WTC11 (cell line): Measurements from ENCODE around the gene S1PR2. TPM values are rescaled to one million over a fixed set of nuclear protein-coding genes. Genes with fewer than 3 reads are reported as not detected.

Experiments
- ATAC-seq: fragments of 200-7000 bp; cut with Tn5 transposase; 2 replicates; pipeline ENCODE4 v1.10.0; 2021; ENCODE audit warnings: mild to moderate bottlenecking, moderate library complexity
- CTCF ChIA-PET: fragments of 300-600 bp; sonication (Branson Sonifier 250); formaldehyde crosslinking; loops from one replicate; lab custom pipeline; 2021; ENCODE audit warnings: antibody characterized with exemption; lab: Charles Lee
- POLR2A ChIA-PET: fragments of 350-600 bp; sonication (Branson Sonifier 250); formaldehyde crosslinking; loops from one replicate; lab custom pipeline; 2021; ENCODE audit warnings: antibody characterized with exemption; lab: Charles Lee
- DNase-seq: peaks from one replicate; pipeline ENCODE4 v3.0.0; 2021; ENCODE audit warnings: low spot score
- H3K27ac Mint-ChIP-seq: 2 replicates; pipeline ENCODE4 v1.8.0; 2021; ENCODE audit warnings: mixed read lengths
- H3K27me3 Mint-ChIP-seq: 2 replicates; pipeline ENCODE4 v1.8.0; 2021; ENCODE audit warnings: low read depth, mild to moderate bottlenecking, moderate library complexity, mixed read lengths
- H3K36me3 Mint-ChIP-seq: 2 replicates; pipeline ENCODE4 v1.8.0; 2021; ENCODE audit warnings: mixed read lengths
- H3K4me1 Mint-ChIP-seq: 2 replicates; pipeline ENCODE4 v1.8.0; 2022; ENCODE audit warnings: mixed read lengths
- H3K4me3 Mint-ChIP-seq: 2 replicates; pipeline ENCODE4 v1.8.0; 2021; ENCODE audit warnings: mild to moderate bottlenecking, moderate library complexity, mixed read lengths
- H3K9me3 Mint-ChIP-seq: 2 replicates; pipeline ENCODE4 v1.8.0; 2021; ENCODE audit warnings: mixed read lengths
- E2F1 ChIP-seq: sonication (generic); formaldehyde crosslinking; IDR thresholded peaks from 2 replicates; pipeline ENCODE4 v1.8.0; 2022; ENCODE audit warnings: mild to moderate bottlenecking, missing genetic modification reagents
- ELF4 ChIP-seq: sonication (generic); formaldehyde crosslinking; IDR thresholded peaks from 2 replicates; pipeline ENCODE4 v1.8.1; 2022; ENCODE audit warnings: low read depth, mild to moderate bottlenecking, moderate library complexity, missing genetic modification reagents
- EMX1 ChIP-seq: fragments of 250-450 bp; sonication (Bioruptor Pico); IDR thresholded peaks from 2 replicates; pipeline ENCODE4 v1.8.0; 2021; ENCODE audit warnings: mild to moderate bottlenecking
- MLX ChIP-seq: sonication (generic); formaldehyde crosslinking; IDR thresholded peaks from 2 replicates; pipeline ENCODE4 v1.8.1; 2023; ENCODE audit warnings: mild to moderate bottlenecking, missing genetic modification reagents, moderate library complexity
- MYBL2 ChIP-seq: sonication (generic); formaldehyde crosslinking; IDR thresholded peaks from 2 replicates; pipeline ENCODE4 v1.8.1; 2023; ENCODE audit warnings: mild to moderate bottlenecking, moderate library complexity, missing genetic modification reagents
- PREB ChIP-seq: sonication (generic); formaldehyde crosslinking; IDR thresholded peaks from 2 replicates; pipeline ENCODE4 v1.8.1; 2022; ENCODE audit warnings: mild to moderate bottlenecking, missing genetic modification reagents, moderate library complexity, borderline replicate concordance
- STAT6 ChIP-seq: sonication (generic); formaldehyde crosslinking; conservative IDR thresholded peaks from 2 replicates; pipeline ENCODE4 v1.8.1; 2023; ENCODE audit warnings: mild to moderate bottlenecking, low read depth, missing genetic modification reagents, moderate library complexity
- ZNF121 ChIP-seq: sonication (generic); formaldehyde crosslinking; IDR thresholded peaks from 2 replicates; pipeline ENCODE4 v1.8.0; 2023; ENCODE audit warnings: missing genetic modification reagents
- ZNF232 ChIP-seq: sonication (generic); formaldehyde crosslinking; IDR thresholded peaks from 2 replicates; pipeline ENCODE4 v1.8.0; 2022; ENCODE audit warnings: mild to moderate bottlenecking, missing genetic modification reagents
- ZNF263 ChIP-seq: sonication (generic); formaldehyde crosslinking; IDR thresholded peaks from 2 replicates; pipeline ENCODE4 v1.8.1; 2022; ENCODE audit warnings: low read depth, mild to moderate bottlenecking, moderate library complexity, missing genetic modification reagents
- ZNF425 ChIP-seq: fragments of 250-450 bp; sonication (Bioruptor Pico); conservative IDR thresholded peaks from 2 replicates; pipeline ENCODE4 v1.9.0; 2021; ENCODE audit warnings: mild to moderate bottlenecking
- total RNA-seq: library from RNA; stranded (reverse); gene quantifications from 3 replicates; pipeline ENCODE4 v1.2.3, GENCODE V29; 2021
- TF ChIP-seq, protein P1 (sequence below): sonication (generic); formaldehyde crosslinking; IDR thresholded peaks from 2 replicates; pipeline ENCODE4 v1.8.0; 2023; ENCODE audit warnings: missing genetic modification reagents
- TF ChIP-seq, protein P2 (sequence below): sonication (generic); formaldehyde crosslinking; IDR thresholded peaks from 2 replicates; pipeline ENCODE4 v1.8.1; 2023; ENCODE audit warnings: mild to moderate bottlenecking, missing genetic modification reagents
- TF ChIP-seq, protein P3 (sequence below): fragments of 250-450 bp; sonication (Bioruptor Pico); IDR thresholded peaks from 2 replicates; pipeline ENCODE4 v1.9.0; 2021; ENCODE audit warnings: moderate library complexity, mild to moderate bottlenecking, inconsistent platforms, borderline replicate concordance

The S1PR2 gene
- total RNA-seq, 1 experiment from 2014 or later: 13.2 TPM

- TF ChIP-seq ZNF425 (CRISPR knock-in tag) (no peak), ZNF121 (CRISPR knock-in tag) (peak; percentile 17; the same call in 1 of the 2 replicates)
- ChIA-PET POLR2A (no interaction called here), CTCF (interaction anchor here (1.2 kb wide), 1 partner anchor 17 kb away, joined by 6 read pairs; no protein-coding TSS in a partner anchor)
- H3K27me3 Mint-ChIP-seq: no peaks in the 10 kb centered on the region; the same call in 1 of the 2 replicates
- no peaks in the 10 kb centered on the region; the same call in 1 of the 2 replicates for H3K36me3 Mint-ChIP-seq
- H3K9me3 Mint-ChIP-seq: peaks cover 10% of the 10 kb centered on the region
- H3K27ac Mint-ChIP-seq: no peak overlapping the region
- H3K4me3 Mint-ChIP-seq: no peak overlapping the region
- no peak for ATAC-seq
- DNase-seq: no peak
- no peaks in the 10 kb centered on the region for H3K4me1 Mint-ChIP-seq
These were observed 19.4 kb downstream of the S1PR2 start for GRCh38 chr19:10211691-10212090.

DNA sequence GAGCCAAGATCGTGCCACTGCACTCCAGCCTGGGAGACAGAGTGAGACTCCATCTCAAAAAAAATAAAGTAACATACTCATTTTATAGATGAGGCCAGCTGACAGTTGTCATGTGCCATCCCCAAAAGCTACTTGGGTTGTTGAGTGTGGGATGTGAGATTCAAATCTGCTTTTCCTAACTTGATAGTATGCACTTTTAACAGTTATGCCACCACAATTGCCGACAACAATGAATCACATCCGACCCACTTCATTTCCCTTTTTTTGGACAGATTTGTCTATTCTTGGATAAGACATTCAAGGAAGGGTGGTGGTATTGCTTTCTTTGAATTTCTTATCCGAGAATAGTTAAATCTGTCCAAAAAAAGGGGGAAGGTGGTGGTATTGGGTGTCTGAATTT, 20.1 kb downstream of the S1PR2 start:
- TF ChIP-seq, protein P1, sequence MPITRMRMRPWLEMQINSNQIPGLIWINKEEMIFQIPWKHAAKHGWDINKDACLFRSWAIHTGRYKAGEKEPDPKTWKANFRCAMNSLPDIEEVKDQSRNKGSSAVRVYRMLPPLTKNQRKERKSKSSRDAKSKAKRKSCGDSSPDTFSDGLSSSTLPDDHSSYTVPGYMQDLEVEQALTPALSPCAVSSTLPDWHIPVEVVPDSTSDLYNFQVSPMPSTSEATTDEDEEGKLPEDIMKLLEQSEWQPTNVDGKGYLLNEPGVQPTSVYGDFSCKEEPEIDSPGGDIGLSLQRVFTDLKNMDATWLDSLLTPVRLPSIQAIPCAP: no peak
- POLR2A ChIA-PET: interaction anchor here (0.5 kb wide), 1 partner anchor 26 kb away, joined by 3 read pairs; no protein-coding TSS in a partner anchor
- CTCF ChIA-PET: interaction anchor here (0.9 to 1.5 kb wide), 3 partner anchors 8 to 39 kb away, joined by 3 to 6 read pairs (median 6); no protein-coding TSS in a partner anchor
- ATAC-seq (no peak), DNase-seq (no peak)
- H3K4me3 Mint-ChIP-seq: no peak overlapping the region
- no peaks in the 10 kb centered on the region; the same call in 1 of the 2 replicates for H3K36me3 Mint-ChIP-seq
- no peaks in the 10 kb centered on the region for H3K4me1 Mint-ChIP-seq
- no peak overlapping the region for H3K27ac Mint-ChIP-seq
- H3K9me3 Mint-ChIP-seq: peaks cover 10% of the 10 kb centered on the region
- no peaks in the 10 kb centered on the region; the same call in 1 of the 2 replicates for H3K27me3 Mint-ChIP-seq

DNA sequence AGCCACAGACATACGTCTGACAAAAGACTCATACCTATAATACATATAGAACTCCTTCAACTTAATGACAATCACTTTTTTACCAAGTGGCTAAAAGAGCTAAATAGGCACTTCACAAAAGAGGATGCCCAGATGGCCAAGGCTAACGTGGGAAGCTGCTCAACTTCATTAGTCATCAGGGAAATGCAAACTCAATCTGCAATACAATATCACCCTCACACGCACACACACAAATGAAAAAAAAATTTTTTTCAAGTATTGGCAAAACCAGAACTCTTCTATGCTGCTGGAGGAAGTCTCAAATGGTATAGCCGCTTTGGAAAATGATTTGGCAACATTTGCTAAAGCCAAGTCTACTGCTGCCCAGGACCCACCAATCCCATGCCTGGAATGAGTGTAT, 21.8 kb downstream of the S1PR2 start:
- Mint-ChIP-seq H3K9me3 (peaks cover 16% of the 10 kb centered on the region), H3K4me1 (peaks cover 7% of the 10 kb centered on the region), H3K27ac (no peak overlapping the region), H3K36me3 (no peaks in the 10 kb centered on the region; the same call in 1 of the 2 replicates), H3K27me3 (peaks cover 4% of the 10 kb centered on the region), H3K4me3 (no peak overlapping the region)
- TF ChIP-seq, protein P2, sequence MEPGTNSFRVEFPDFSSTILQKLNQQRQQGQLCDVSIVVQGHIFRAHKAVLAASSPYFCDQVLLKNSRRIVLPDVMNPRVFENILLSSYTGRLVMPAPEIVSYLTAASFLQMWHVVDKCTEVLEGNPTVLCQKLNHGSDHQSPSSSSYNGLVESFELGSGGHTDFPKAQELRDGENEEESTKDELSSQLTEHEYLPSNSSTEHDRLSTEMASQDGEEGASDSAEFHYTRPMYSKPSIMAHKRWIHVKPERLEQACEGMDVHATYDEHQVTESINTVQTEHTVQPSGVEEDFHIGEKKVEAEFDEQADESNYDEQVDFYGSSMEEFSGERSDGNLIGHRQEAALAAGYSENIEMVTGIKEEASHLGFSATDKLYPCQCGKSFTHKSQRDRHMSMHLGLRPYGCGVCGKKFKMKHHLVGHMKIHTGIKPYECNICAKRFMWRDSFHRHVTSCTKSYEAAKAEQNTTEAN (CRISPR knock-in tag): no peak
- no peak for TF ChIP-seq PREB (CRISPR knock-in tag)
- TF ChIP-seq ZNF232: no peak
- no peak for TF ChIP-seq MLX (CRISPR knock-in tag)
- TF ChIP-seq E2F1: no peak
- TF ChIP-seq EMX1: no peak
- TF ChIP-seq ELF4: no peak
- CTCF ChIA-PET: interaction anchor here (0.6 to 1.5 kb wide), 5 partner anchors 10 to 50 kb away, joined by 3 to 7 read pairs (median 5); no protein-coding TSS in a partner anchor
- POLR2A ChIA-PET: no interaction called here
- ATAC-seq: no peak
- DNase-seq: no peak

GRCh38 chr19:10207026-10207425, 24.1 kb downstream of the S1PR2 start:
- POLR2A ChIA-PET: no interaction called here
- Mint-ChIP-seq H3K36me3 (no peaks in the 10 kb centered on the region; the same call in 1 of the 2 replicates), H3K4me3 (no peak overlapping the region), H3K27me3 (peaks cover 4% of the 10 kb centered on the region), H3K4me1 (peaks cover 15% of the 10 kb centered on the region), H3K9me3 (peaks cover 16% of the 10 kb centered on the region), H3K27ac (no peak overlapping the region)
- no peak for DNase-seq
- no peak for ATAC-seq
- CTCF ChIA-PET: interaction anchor here (0.7 to 1.7 kb wide), 4 partner anchors 13 to 52 kb away, joined by 3 to 11 read pairs (median 6); no protein-coding TSS in a partner anchor
- TF ChIP-seq MYBL2 (no peak), STAT6 (CRISPR knock-in tag) (no peak), ZNF425 (CRISPR knock-in tag) (no peak), ZNF263 (CRISPR knock-in tag) (no peak)
- TF ChIP-seq, protein P3, sequence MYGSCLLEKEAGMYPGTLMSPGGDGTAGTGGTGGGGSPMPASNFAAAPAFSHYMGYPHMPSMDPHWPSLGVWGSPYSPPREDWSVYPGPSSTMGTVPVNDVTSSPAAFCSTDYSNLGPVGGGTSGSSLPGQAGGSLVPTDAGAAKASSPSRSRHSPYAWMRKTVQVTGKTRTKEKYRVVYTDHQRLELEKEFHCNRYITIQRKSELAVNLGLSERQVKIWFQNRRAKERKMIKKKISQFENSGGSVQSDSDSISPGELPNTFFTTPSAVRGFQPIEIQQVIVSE (CRISPR knock-in tag): no peak
